Stomach (tissue), 19 donors: ENCODE measurements around the gene VEZT. TPM values are rescaled to one million over a fixed set of nuclear protein-coding genes. Genes with fewer than 3 reads are reported as not detected.

Source experiments
- DNase-seq, 2 donors: peaks; one replicate each; pipeline versions ENCODE4 v3.0.0 to v3.0.0-alpha.2; 2013 to 2019
- H3K27ac ChIP-seq, 5 donors: fragments of 200-600 bp in 4 of 5; sonication (generic) in 4 of 5; one replicate each; pipeline ENCODE4 v1.5.1; 2013 to 2019; ENCODE audit warnings: mild to moderate bottlenecking in 1 of 5, moderate library complexity in 1 of 5
- H3K27me3 ChIP-seq, 3 donors: fragments of 200-600 bp; sonication (generic); one replicate each; pipeline ENCODE4 v1.5.1; 2017 to 2019; ENCODE audit warnings: mixed run types in 1 of 3
- H3K36me3 ChIP-seq, 4 donors: fragments of 200-600 bp; sonication (generic); 1 replicate in 3 of 4; 2 replicates in 1 of 4; pipeline ENCODE4 v1.5.1; 2016 to 2019
- H3K4me1 ChIP-seq, 4 donors: fragments of 200-600 bp; sonication (generic); one replicate each; pipeline ENCODE4 v1.5.1; 2016 to 2019
- H3K4me3 ChIP-seq, 4 donors: fragments of 200-600 bp; sonication (generic) in 3 of 4; one replicate each; pipeline ENCODE4 v1.5.1; 2016 to 2019; ENCODE audit warnings: mild to moderate bottlenecking in 1 of 4
- H3K9me3 ChIP-seq, 4 donors: fragments of 200-600 bp; sonication (generic); one replicate each; pipeline ENCODE4 v1.5.1; 2016 to 2019
- CTCF ChIP-seq, 7 experiments: fragments of 450-650 bp in 4 of 7; fragments of 200-600 bp in 3 of 7; sonication (generic) in 3 of 7; IDR thresholded peaks; one replicate each; pipeline ENCODE4 v1.5.1; 2016 to 2019; ENCODE audit warnings: antibody characterized with exemption in 7 of 7, control low read depth in 2 of 7, mild to moderate bottlenecking in 1 of 7
- EP300 ChIP-seq: sonication (generic); formaldehyde crosslinking; IDR thresholded peaks from one replicate; pipeline ENCODE4 v1.6.1; 2017; ENCODE audit warnings: antibody characterized with exemption
- POLR2A ChIP-seq, 4 donors: fragments of 450-650 bp; IDR thresholded peaks; one replicate each; pipeline ENCODE4 v1.6.1; 2016; ENCODE audit warnings: antibody characterized with exemption in 4 of 4, control low read depth in 2 of 4, mild to moderate bottlenecking in 1 of 4, moderate library complexity in 1 of 4
- POLR2AphosphoS5 ChIP-seq, 3 donors: sonication (generic); formaldehyde crosslinking; IDR thresholded peaks; one replicate each; pipeline ENCODE4 v1.6.1; 2016; ENCODE audit warnings: antibody characterized with exemption in 3 of 3
- WGBS, 5 donors: extraction: QIAGEN DNeasy Blood & Tissue Kit in 3 of 5; methylation state at CpG; one replicate each; pipeline versions ENCODE4 v1.1.5 to v1.1.7; 2013 to 2018; 5-methylcytosine and 5-hydroxymethylcytosine counted together
- intact Hi-C: fragments of 100-400 bp; cut with DNase I; formaldehyde crosslinking; loops from one replicate; pipeline ENCODE4 v1.15.1; 2023; ENCODE audit warnings: low total_unique reads
- long read RNA-seq, 10 donors: transcript quantifications; one replicate each; lab custom pipeline, GENCODE V29; 2026
- polyA plus RNA-seq, 3 donors: library from polyadenylated mRNA; stranded (reverse); fragments of 200-250 nt; gene quantifications; one replicate each; pipeline ENCODE4 v1.2.3, GENCODE V29; 2013
- total RNA-seq, 5 donors: library from RNA; depleted of rRNA; stranded (reverse); fragments of >200 nt; gene quantifications; one replicate each; pipeline versions ENCODE4 v1.1.0 to v1.2.3, GENCODE V29; 2014 to 2016
- donor health status: healthy with polysubstance abuse.
- donor health status: Bipolar disorder and iron deficiency.
- donor health status: healthy.

The VEZT gene
- total RNA-seq (100 to 1,000 TPM in 2 of 5 donors, 10 to 100 TPM in 3; 40.8 to 165 (median 59.4) TPM), polyA plus RNA-seq (10 to 100 TPM; 11.0 to 22.6 (median 14.7) TPM)
- long read RNA-seq, donor 1, partial matches to known transcripts, result 31 of 32 reads
- long read RNA-seq, donor 1, other reads (novel, unspliced or antisense), result 0 of 32 reads
- long read RNA-seq, donor 2, full-length matches to known transcripts, result 6 of 48 reads
- long read RNA-seq, donor 2, partial matches to known transcripts, result 42 of 48 reads
- long read RNA-seq, donor 2, other reads (novel, unspliced or antisense), result 0 of 48 reads
- long read RNA-seq, donor 3, full-length matches to known transcripts, result 3 of 10 reads
- long read RNA-seq, donor 3, partial matches to known transcripts, result 7 of 10 reads
- long read RNA-seq, donor 3, other reads (novel, unspliced or antisense), result 0 of 10 reads
- long read RNA-seq, donor 4, result 0 reads
- long read RNA-seq, donor 5, full-length matches to known transcripts, result 2 of 18 reads
- long read RNA-seq, donor 5, partial matches to known transcripts, result 16 of 18 reads
- long read RNA-seq, donor 5, other reads (novel, unspliced or antisense), result 0 of 18 reads
- long read RNA-seq, donor 6, partial matches to known transcripts, result 80 of 85 reads
- long read RNA-seq, donor 6, other reads (novel, unspliced or antisense), result 0 of 85 reads
- long read RNA-seq, donor 7, full-length matches to known transcripts, result 3 of 22 reads
- long read RNA-seq, donor 7, partial matches to known transcripts, result 19 of 22 reads
- long read RNA-seq, donor 7, other reads (novel, unspliced or antisense), result 0 of 22 reads
- long read RNA-seq, donor 8, full-length matches to known transcripts, result 4 of 4 reads
- long read RNA-seq, donor 8, partial matches to known transcripts, result 0 of 4 reads
- long read RNA-seq, donor 8, other reads (novel, unspliced or antisense), result 0 of 4 reads
- long read RNA-seq, donor 9, full-length matches to known transcripts, result 3 of 11 reads
- long read RNA-seq, donor 9, partial matches to known transcripts, result 8 of 11 reads
- long read RNA-seq, donor 9, other reads (novel, unspliced or antisense), result 0 of 11 reads
- long read RNA-seq, donor 10, partial matches to known transcripts, result 0 of 2 reads
- long read RNA-seq, donor 10, other reads (novel, unspliced or antisense), result 0 of 2 reads

- intact Hi-C loops, result no loop called here
- no peaks in the 10 kb centered on the region for H3K9me3 ChIP-seq
- H3K4me3 ChIP-seq, result peak within 1 kb of the TSS; percentile 75 to 80 (median 78)
- peak; percentile 99 to 100 for DNase-seq
- 0% methylated on average over 39 to 75 of the region's 75 CpGs for WGBS, 5 donors
- peak within 1 kb of the TSS; percentile 95 to 99 (median 95) for H3K27ac ChIP-seq
- no peaks in the 10 kb centered on the region for H3K36me3 ChIP-seq
- H3K4me1 ChIP-seq, result peaks cover 0 to 66% (median 24%) of the 10 kb centered on the region in 4 donors
- peak; percentile 10 for TF ChIP-seq EP300
- TF ChIP-seq POLR2A (IDR thresholded peaks at IDR 0.05), result no peak
- peak in 5 of 7 experiments; percentile 17 to 65 (median 40) for TF ChIP-seq CTCF (IDR thresholded peaks at IDR 0.05)
- TF ChIP-seq POLR2AphosphoS5 (IDR thresholded peaks at IDR 0.05), result peak; percentile 37 to 79 (median 66)
- no peaks in the 10 kb centered on the region for H3K27me3 ChIP-seq
Measured at GRCh38 chr12:95217377-95218149, at the start of gene VEZT, which contains the start of gene FGD6. Gene VEZT (plus strand): TSS chr12:95217807. CDS start chr12:95217851, 44 bp downstream. Gene FGD6 (minus strand): TSS chr12:95217467. CDS start chr12:95217240, 227 bp downstream.

GRCh38 chr12:95168746-95169145 lies 48.9 kb upstream of the VEZT start:
- no peak for DNase-seq
- no peaks in the 10 kb centered on the region for H3K9me3 ChIP-seq
- H3K4me1 ChIP-seq, result peaks cover 0 to 24% (median 12%) of the 10 kb centered on the region in 4 donors
- WGBS, 5 donors, result 80 to 89% (median 84%) methylated on average over 2 of the region's 2 CpGs
- no peak overlapping the region for H3K4me3 ChIP-seq
- intact Hi-C loops, result no loop called here
- peak overlapping the region in 1 of 5 donors; percentile 14 for H3K27ac ChIP-seq
- no peaks in the 10 kb centered on the region for H3K27me3 ChIP-seq
- TF ChIP-seq CTCF (IDR thresholded peaks at IDR 0.05) (no peak), POLR2A (IDR thresholded peaks at IDR 0.05) (no peak), EP300 (no peak), POLR2AphosphoS5 (IDR thresholded peaks at IDR 0.05) (no peak)
- peaks cover 0 to 10% (median 0%) of the 10 kb centered on the region in 4 donors for H3K36me3 ChIP-seq

GRCh38 chr12:95169368-95169767 lies 48.2 kb upstream of the VEZT start:
- 32 to 48% (median 41%) methylated on average over 4 of the region's 4 CpGs for WGBS, 5 donors
- no peaks in the 10 kb centered on the region for H3K27me3 ChIP-seq
- H3K4me3 ChIP-seq, result no peak overlapping the region
- DNase-seq, result peak; percentile 33 to 64
- peaks cover 0 to 24% (median 15%) of the 10 kb centered on the region in 4 donors for H3K4me1 ChIP-seq
- TF ChIP-seq POLR2A (IDR thresholded peaks at IDR 0.05), result no peak
- peak in 1 of 3 donors; percentile 24 for TF ChIP-seq POLR2AphosphoS5 (IDR thresholded peaks at IDR 0.05)
- H3K27ac ChIP-seq, result no peak overlapping the region
- intact Hi-C loops, result no loop called here
- H3K9me3 ChIP-seq, result no peaks in the 10 kb centered on the region
- H3K36me3 ChIP-seq, result peaks cover 0 to 10% (median 0%) of the 10 kb centered on the region in 4 donors
